Lung (tissue), 12 donors: Measurements from ENCODE around the gene MAPK12. TPM values are rescaled to one million over a fixed set of nuclear protein-coding genes. Genes with fewer than 3 reads are reported as not detected.

ENCODE experiments used
- ATAC-seq: fragments of 200-7000 bp; cut with Tn5 transposase; one replicate; pipeline ENCODE4 v1.9.1; 2020; ENCODE audit warnings: moderate number of reproducible peaks; ENCODE audit not compliant: insufficient read depth, low FRiP score
- DNase-seq, 3 donors: peaks; one replicate each; pipeline ENCODE4 v3.0.0-alpha.2; 2013 to 2017
- H3K27ac ChIP-seq, 2 donors: one replicate each; pipeline ENCODE4 v1.5.1; 2013; ENCODE audit warnings: mild to moderate bottlenecking in 2 of 2, moderate library complexity in 2 of 2, control low read depth in 1 of 2, inconsistent platforms in 1 of 2, low read depth in 1 of 2, low read length in 1 of 2
- H3K27me3 ChIP-seq, 3 donors: one replicate each; pipeline ENCODE4 v1.5.1; 2013; ENCODE audit warnings: low read length in 2 of 3; ENCODE audit not compliant: control insufficient read depth in 3 of 3, insufficient read depth in 3 of 3
- H3K36me3 ChIP-seq, 4 donors: one replicate each; pipeline ENCODE4 v1.5.1; 2013; ENCODE audit warnings: low read length in 4 of 4, mild to moderate bottlenecking in 1 of 4, moderate library complexity in 1 of 4; ENCODE audit not compliant: control insufficient read depth in 4 of 4, insufficient read depth in 4 of 4
- H3K4me1 ChIP-seq, 5 donors: one replicate each; pipeline ENCODE4 v1.5.1; 2013; ENCODE audit warnings: low read length in 5 of 5, mild to moderate bottlenecking in 2 of 5, moderate library complexity in 1 of 5; ENCODE audit not compliant: control insufficient read depth in 5 of 5, insufficient read depth in 5 of 5
- H3K4me3 ChIP-seq: one replicate; pipeline ENCODE4 v1.5.1; 2013; ENCODE audit warnings: mild to moderate bottlenecking, control low read depth, moderate library complexity
- H3K9ac ChIP-seq, 2 donors: one replicate each; pipeline ENCODE4 v1.5.1; 2013; ENCODE audit warnings: low read length in 2 of 2, control low read depth in 1 of 2; ENCODE audit not compliant: insufficient read depth in 1 of 2
- H3K9me3 ChIP-seq, 4 donors: one replicate each; pipeline ENCODE4 v1.5.1; 2013; ENCODE audit warnings: low read length in 3 of 4, mild to moderate bottlenecking in 1 of 4, moderate library complexity in 1 of 4; ENCODE audit not compliant: control insufficient read depth in 4 of 4, insufficient read depth in 3 of 4
- WGBS, 2 donors: extraction: QIAGEN DNeasy Blood & Tissue Kit; methylation state at CpG; one replicate each; pipeline ENCODE4 v1.1.7; 2013; 5-methylcytosine and 5-hydroxymethylcytosine counted together
- polyA plus RNA-seq, 2 donors: library from polyadenylated mRNA; stranded (reverse); fragments of 200-250 nt; gene quantifications; one replicate each; pipeline ENCODE4 v1.2.1, GENCODE V29; 2013
- total RNA-seq, 2 donors: library from RNA; depleted of rRNA in 1 of 2; stranded (reverse); fragments of >200 nt in 1 of 2; gene quantifications; one replicate each; pipeline ENCODE4 v1.2.1, GENCODE V29; 2014 to 2021
- TF ChIP-seq, protein P1 (sequence below): IDR thresholded peaks from 2 replicates; pipeline ENCODE4 v1.5.1; 2012; ENCODE audit warnings: mild to moderate bottlenecking; ENCODE audit errors: control extremely low read depth, extremely low read depth
- donor health status: control.
- donor health status: control.
- donor health status: Bipolar disorder and iron deficiency.
- donor health status: healthy.
- donor health status: DM: yes; HTN: yes; CAD: no.

Gene MAPK12
- total and polyA plus RNA-seq, 4 donors = 10.4 to 13.1 (median 11.9) TPM

DNA sequence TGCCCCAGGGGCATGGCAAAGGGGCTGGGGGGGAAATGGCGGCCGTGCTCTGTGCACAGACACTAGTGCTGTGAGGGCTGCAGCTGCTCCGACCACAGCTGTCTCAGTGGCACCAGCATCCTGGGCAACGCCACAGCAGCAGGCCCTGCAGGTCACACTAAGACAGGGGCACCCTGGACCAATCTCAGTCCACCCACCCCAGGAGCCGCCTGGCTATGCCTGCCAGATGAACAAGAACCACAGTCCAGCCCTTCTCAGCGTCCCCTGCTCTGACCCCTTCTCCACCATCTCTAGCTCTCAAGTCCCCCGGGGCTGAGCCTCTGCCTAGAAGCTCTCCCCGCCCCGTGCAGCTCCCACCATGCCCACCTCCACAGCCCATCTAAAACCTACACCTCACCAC is 33.1 kb downstream of the MAPK12 start:
- Histone ChIP-seq H3K4me3 (no peak overlapping the region), H3K9me3 (no peaks in the 10 kb centered on the region), H3K9ac (no peak overlapping the region), H3K4me1 (no peaks in the 10 kb centered on the region), H3K27ac (no peak overlapping the region), H3K36me3 (peaks cover 4 to 70% (median 25%) of the 10 kb centered on the region in 4 donors), H3K27me3 (no peaks in the 10 kb centered on the region)
- WGBS, 2 donors = 97 to 100% methylated on average over 9 of the region's 9 CpGs
- ATAC-seq = no peak
- TF ChIP-seq, protein P1, sequence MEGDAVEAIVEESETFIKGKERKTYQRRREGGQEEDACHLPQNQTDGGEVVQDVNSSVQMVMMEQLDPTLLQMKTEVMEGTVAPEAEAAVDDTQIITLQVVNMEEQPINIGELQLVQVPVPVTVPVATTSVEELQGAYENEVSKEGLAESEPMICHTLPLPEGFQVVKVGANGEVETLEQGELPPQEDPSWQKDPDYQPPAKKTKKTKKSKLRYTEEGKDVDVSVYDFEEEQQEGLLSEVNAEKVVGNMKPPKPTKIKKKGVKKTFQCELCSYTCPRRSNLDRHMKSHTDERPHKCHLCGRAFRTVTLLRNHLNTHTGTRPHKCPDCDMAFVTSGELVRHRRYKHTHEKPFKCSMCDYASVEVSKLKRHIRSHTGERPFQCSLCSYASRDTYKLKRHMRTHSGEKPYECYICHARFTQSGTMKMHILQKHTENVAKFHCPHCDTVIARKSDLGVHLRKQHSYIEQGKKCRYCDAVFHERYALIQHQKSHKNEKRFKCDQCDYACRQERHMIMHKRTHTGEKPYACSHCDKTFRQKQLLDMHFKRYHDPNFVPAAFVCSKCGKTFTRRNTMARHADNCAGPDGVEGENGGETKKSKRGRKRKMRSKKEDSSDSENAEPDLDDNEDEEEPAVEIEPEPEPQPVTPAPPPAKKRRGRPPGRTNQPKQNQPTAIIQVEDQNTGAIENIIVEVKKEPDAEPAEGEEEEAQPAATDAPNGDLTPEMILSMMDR = no peak
- DNase-seq = no peak

GRCh38 chr22:50227579-50228215 is 33.8 kb downstream of the MAPK12 start:
- H3K9ac ChIP-seq = no peak overlapping the region
- H3K36me3 ChIP-seq = peaks cover 4 to 70% (median 27%) of the 10 kb centered on the region in 4 donors
- no peaks in the 10 kb centered on the region for H3K27me3 ChIP-seq
- no peaks in the 10 kb centered on the region for H3K4me1 ChIP-seq
- H3K27ac ChIP-seq = no peak overlapping the region
- ATAC-seq (no peak), DNase-seq (no peak)
- no peaks in the 10 kb centered on the region for H3K9me3 ChIP-seq
- no peak overlapping the region for H3K4me3 ChIP-seq
- TF ChIP-seq, protein P1 = no peak
- 96 to 100% methylated on average over 18 to 25 of the region's 25 CpGs for WGBS, 2 donors

DNA sequence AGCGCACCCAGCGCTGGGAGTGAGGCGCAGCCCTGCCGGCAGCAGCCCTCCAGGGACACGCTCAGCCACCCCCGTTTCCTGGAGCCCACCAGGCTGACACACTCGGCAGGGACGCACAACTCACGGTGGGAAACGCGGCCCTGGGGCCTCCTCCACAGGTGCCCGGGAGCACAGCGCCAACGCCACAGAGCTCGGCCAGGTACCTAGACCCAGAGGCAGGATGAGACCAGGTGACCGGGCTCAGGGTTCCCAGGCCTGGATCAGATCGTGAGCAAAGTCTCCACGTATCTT is 34.7 kb downstream of the MAPK12 start:
- Histone ChIP-seq H3K9me3 (no peaks in the 10 kb centered on the region), H3K4me3 (no peak overlapping the region), H3K4me1 (no peaks in the 10 kb centered on the region), H3K9ac (no peak overlapping the region), H3K27ac (no peak overlapping the region), H3K36me3 (peaks cover 4 to 73% (median 28%) of the 10 kb centered on the region in 4 donors), H3K27me3 (no peaks in the 10 kb centered on the region)
- ATAC-seq (no peak), DNase-seq (no peak)
- TF ChIP-seq, protein P1 = no peak
- WGBS, 2 donors = 95% methylated on average over 18 of the region's 18 CpGs
